Breast epithelium (tissue), 3 donors: ENCODE measurements around the gene PALLD.

Source experiments
- POLR2A ChIP-seq: fragments of 450-650 bp; IDR thresholded peaks from one replicate; pipeline ENCODE4 v1.6.1; 2016; ENCODE audit warnings: antibody characterized with exemption, mild to moderate bottlenecking, moderate library complexity
- POLR2AphosphoS5 ChIP-seq, 3 donors: sonication (generic); formaldehyde crosslinking; IDR thresholded peaks; one replicate each; pipeline ENCODE4 v1.6.1; 2017; ENCODE audit warnings: antibody characterized with exemption in 3 of 3
- TF ChIP-seq, protein P1 (sequence below), 3 donors: fragments of 450-650 bp; IDR thresholded peaks; one replicate each; pipeline ENCODE4 v1.5.1; 2016 to 2017; ENCODE audit warnings: antibody characterized with exemption in 3 of 3, mild to moderate bottlenecking in 3 of 3, moderate library complexity in 3 of 3

DNA sequence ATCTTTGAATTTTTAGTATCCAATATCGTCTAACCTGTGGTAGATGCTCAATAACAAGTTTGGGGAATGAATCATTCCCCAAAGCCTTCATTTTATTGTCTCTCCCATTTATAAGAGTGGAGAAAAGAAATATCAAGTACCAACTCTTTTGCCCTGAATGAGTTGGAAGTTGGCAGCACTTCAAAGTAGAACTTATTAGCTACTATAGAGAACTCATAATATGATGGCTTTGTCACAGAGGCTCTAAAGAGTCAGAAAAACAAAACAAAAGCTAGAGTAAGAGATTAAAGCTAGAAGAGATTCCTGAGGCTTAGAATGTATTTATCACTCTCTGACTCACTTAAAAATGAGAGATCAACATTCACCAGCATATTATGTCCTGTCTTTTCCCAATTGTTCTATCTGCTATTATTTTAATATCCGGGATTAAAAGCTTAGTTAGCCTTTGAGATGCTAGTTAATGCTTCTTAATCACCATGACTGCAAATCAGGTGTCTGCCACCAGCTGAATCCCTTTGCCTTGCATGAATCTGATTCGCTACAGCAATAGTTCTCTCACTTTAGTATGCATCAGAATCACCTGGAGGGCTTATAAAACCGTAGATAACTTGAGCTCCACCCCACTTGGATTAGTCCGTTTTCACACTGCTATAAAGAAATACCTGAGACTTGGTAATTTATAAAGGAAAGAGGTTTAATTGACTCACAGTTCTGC, 77.9 kb downstream of the PALLD start:
- no peak for TF ChIP-seq POLR2AphosphoS5 (IDR thresholded peaks at IDR 0.05)
- TF ChIP-seq, protein P1, sequence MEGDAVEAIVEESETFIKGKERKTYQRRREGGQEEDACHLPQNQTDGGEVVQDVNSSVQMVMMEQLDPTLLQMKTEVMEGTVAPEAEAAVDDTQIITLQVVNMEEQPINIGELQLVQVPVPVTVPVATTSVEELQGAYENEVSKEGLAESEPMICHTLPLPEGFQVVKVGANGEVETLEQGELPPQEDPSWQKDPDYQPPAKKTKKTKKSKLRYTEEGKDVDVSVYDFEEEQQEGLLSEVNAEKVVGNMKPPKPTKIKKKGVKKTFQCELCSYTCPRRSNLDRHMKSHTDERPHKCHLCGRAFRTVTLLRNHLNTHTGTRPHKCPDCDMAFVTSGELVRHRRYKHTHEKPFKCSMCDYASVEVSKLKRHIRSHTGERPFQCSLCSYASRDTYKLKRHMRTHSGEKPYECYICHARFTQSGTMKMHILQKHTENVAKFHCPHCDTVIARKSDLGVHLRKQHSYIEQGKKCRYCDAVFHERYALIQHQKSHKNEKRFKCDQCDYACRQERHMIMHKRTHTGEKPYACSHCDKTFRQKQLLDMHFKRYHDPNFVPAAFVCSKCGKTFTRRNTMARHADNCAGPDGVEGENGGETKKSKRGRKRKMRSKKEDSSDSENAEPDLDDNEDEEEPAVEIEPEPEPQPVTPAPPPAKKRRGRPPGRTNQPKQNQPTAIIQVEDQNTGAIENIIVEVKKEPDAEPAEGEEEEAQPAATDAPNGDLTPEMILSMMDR (IDR thresholded peaks at IDR 0.05), result no peak
- no peak for TF ChIP-seq POLR2A
